Central memory CD8-positive, alpha-beta T cell (primary cell): ENCODE results near the gene RCE1.

Experiments used
- ATAC-seq: fragments of 150-1000 bp; cut with Tn5 transposase; replicated peaks from 2 replicates; pipeline ENCODE4 v1.10.0; 2022; ENCODE audit warnings: mild to moderate bottlenecking, moderate FRiP score, moderate number of reproducible peaks; ENCODE audit not compliant: poor library complexity, severe bottlenecking; ENCODE audit errors: extremely low read depth
- DNase-seq, 2 donors: peaks; one replicate each; pipeline ENCODE4 v3.0.0; 2021; ENCODE audit warnings: low spot score in 2 of 2
- H3K27ac Mint-ChIP-seq: one replicate; pipeline ENCODE4 v1.8.0; 2022; ENCODE audit warnings: low read depth, mild to moderate bottlenecking, moderate library complexity, mixed read lengths
- H3K27me3 Mint-ChIP-seq: one replicate; pipeline ENCODE4 v1.8.0; 2022; ENCODE audit warnings: mixed read lengths
- H3K36me3 Mint-ChIP-seq: one replicate; pipeline ENCODE4 v1.8.0; 2022; ENCODE audit warnings: mild to moderate bottlenecking, moderate library complexity, mixed read lengths; ENCODE audit not compliant: insufficient read depth
- H3K4me1 Mint-ChIP-seq: one replicate; pipeline ENCODE4 v1.8.0; 2022; ENCODE audit warnings: mixed read lengths
- H3K4me3 Mint-ChIP-seq: one replicate; pipeline ENCODE4 v1.8.0; 2022; ENCODE audit warnings: mild to moderate bottlenecking, moderate library complexity, mixed read lengths
- H3K9me3 Mint-ChIP-seq: one replicate; pipeline ENCODE4 v1.8.0; 2022; ENCODE audit warnings: mixed read lengths

RCE1 gene

DNA sequence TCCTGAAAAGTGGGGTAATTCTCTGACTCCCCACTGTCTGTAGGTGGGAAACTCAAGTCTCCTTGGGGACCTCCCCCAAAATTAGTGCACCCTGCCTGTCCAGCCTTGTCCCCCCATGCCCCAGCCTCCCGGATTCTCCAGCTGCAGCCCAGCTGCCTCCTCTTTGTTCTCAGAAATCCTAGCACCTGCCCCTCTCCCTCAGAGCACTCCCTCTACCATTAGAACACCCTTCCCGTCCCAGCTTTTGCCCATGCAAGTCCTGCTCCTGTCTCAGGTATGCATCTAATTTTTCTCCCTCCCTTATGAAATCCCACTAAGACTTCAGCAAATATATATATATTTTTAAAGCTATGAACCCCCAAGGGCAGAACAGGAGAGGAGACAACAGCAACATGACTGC lies 50.9 kb downstream of the RCE1 start:
- no peaks in the 10 kb centered on the region for H3K36me3 Mint-ChIP-seq

More for the DNA sequence above, 50.9 kb downstream of the RCE1 start:
- DNase-seq, result no peak
- Mint-ChIP-seq H3K9me3 (no peaks in the 10 kb centered on the region), H3K27ac (no peak overlapping the region), H3K27me3 (peaks cover 16% of the 10 kb centered on the region), H3K4me3 (no peak overlapping the region), H3K4me1 (no peaks in the 10 kb centered on the region)
- ATAC-seq, result no peak
